ENCODE results near the gene C5orf47. TPM values are rescaled to one million over a fixed set of nuclear protein-coding genes. Genes with fewer than 3 reads are reported as not detected.

The C5orf47 gene
- total and polyA plus RNA-seq, 2 of the 4 experiments (the other 2 are of a cell fraction), result not detected

- peak overlapping the region; percentile 77 for H2AK9ac ChIP-seq (replicated peaks; ENCODE audit: low read depth, low read length, poor library complexity)
- H4K8ac ChIP-seq (ENCODE audit: low read depth in 2 of 2, low read length in 2 of 2), result peak overlapping the region in 1 of 2 experiments; percentile 66; a peak in 1 of 4 replicates
- H2BK5ac ChIP-seq (ENCODE audit: low read depth, low read length, poor library complexity, severe bottlenecking), result no peak overlapping the region
- CTCF ChIA-PET, result interaction anchor here (0.6 to 1.5 kb wide), 13 partner anchors 10 to 384 kb away, joined by 3 to 12 read pairs (median 4); partner anchors contain the start of gene BOD1
- no TSS peak for BruUV-seq (replicated peaks)
- no peaks in the 10 kb centered on the region for H3K36me3 ChIP-seq (ENCODE audit: control insufficient read depth, insufficient read depth, low read length)
- peak overlapping the region; percentile 70; the same call in 1 of the 2 replicates for H3K23ac ChIP-seq (ENCODE audit: low read depth, low read length)
- H3K4me2 ChIP-seq (ENCODE audit: low read depth, low read length), result peak overlapping the region; percentile 82
- peak overlapping the region; percentile 75; the same call in 1 of the 2 replicates for H2AK5ac ChIP-seq (ENCODE audit: low read depth, low read length)
- no peak overlapping the region for H3K56ac ChIP-seq (ENCODE audit: extremely low read depth, insufficient read depth, low read length)
- in situ Hi-C loops (cut with MboI; ENCODE audit: low sequenced_read_pairs) (loop anchor here (5.0 to 10.0 kb wide), 3 partner anchors 342 to 678 kb away; partner anchors contain the start of gene BOD1), intact Hi-C loops (cut with micrococcal nuclease) (loop anchor here (1.0 to 10.0 kb wide), 7 partner anchors 84 to 806 kb away; partner anchors contain the start of gene CPEB4), dilution Hi-C loops (cut with HindIII; ENCODE audit: low sequenced_read_pairs, unreplicated experiment) (no loop called here)
- peak overlapping the region; percentile 36 for H3K4me3 ChIP-seq (ENCODE audit: insufficient read depth, low read depth, low read length)
- no peaks in the 10 kb centered on the region for H3K9me3 ChIP-seq (ENCODE audit: control insufficient read depth, insufficient read depth, low read length)
- peak overlapping the region; percentile 92 for H2AFZ ChIP-seq (replicated peaks; ENCODE audit: low read length, poor library complexity)
- no peaks in the 10 kb centered on the region; the same call in 1 of the 2 replicates for H3K27me3 ChIP-seq (ENCODE audit: control insufficient read depth, insufficient read depth, low read length)
- H3K14ac ChIP-seq (replicated peaks; ENCODE audit: low read depth, low read length), result peak overlapping the region; percentile 21; the same call in 1 of the 2 replicates
- no peaks in the 10 kb centered on the region for H4K20me1 ChIP-seq (ENCODE audit: insufficient read depth, low read length)
- H2BK120ac ChIP-seq (ENCODE audit: low read depth, low read length), result peak overlapping the region; percentile 60
- TF ChIP-seq, protein P1, sequence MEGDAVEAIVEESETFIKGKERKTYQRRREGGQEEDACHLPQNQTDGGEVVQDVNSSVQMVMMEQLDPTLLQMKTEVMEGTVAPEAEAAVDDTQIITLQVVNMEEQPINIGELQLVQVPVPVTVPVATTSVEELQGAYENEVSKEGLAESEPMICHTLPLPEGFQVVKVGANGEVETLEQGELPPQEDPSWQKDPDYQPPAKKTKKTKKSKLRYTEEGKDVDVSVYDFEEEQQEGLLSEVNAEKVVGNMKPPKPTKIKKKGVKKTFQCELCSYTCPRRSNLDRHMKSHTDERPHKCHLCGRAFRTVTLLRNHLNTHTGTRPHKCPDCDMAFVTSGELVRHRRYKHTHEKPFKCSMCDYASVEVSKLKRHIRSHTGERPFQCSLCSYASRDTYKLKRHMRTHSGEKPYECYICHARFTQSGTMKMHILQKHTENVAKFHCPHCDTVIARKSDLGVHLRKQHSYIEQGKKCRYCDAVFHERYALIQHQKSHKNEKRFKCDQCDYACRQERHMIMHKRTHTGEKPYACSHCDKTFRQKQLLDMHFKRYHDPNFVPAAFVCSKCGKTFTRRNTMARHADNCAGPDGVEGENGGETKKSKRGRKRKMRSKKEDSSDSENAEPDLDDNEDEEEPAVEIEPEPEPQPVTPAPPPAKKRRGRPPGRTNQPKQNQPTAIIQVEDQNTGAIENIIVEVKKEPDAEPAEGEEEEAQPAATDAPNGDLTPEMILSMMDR (conservative IDR thresholded peaks at IDR 0.05; ENCODE audit: low read depth, low read length), result peak; percentile 89
- peak; percentile 98 for TF ChIP-seq SMC3 (IDR thresholded peaks at IDR 0.05; ENCODE audit: low read depth, low read length)
- peak; percentile 95 for TF ChIP-seq RAD21 (IDR thresholded peaks at IDR 0.05; ENCODE audit: low read length)
- TF ChIP-seq MAZ (IDR thresholded peaks at IDR 0.05; ENCODE audit: borderline replicate concordance, low read depth, low read length), result peak; percentile 42
- no peak for TF ChIP-seq MAFK (IDR thresholded peaks at IDR 0.05; ENCODE audit: low read depth, low read length)
- no peak overlapping the region for H3K27ac ChIP-seq (ENCODE audit: insufficient read depth, low read length)
- H3K18ac ChIP-seq (ENCODE audit: low read depth, low read length), result no peak overlapping the region; the same call in 1 of the 2 replicates
- peak overlapping the region; percentile 43 for H2BK20ac ChIP-seq (ENCODE audit: low read depth, low read length)
- no peak overlapping the region for H2BK15ac ChIP-seq (ENCODE audit: low read depth, low read length)
- DNase-seq (peak; percentile 83), ATAC-seq (ENCODE audit: low read depth) (peak; percentile 80)
- no peaks in the 10 kb centered on the region for H3K79me1 ChIP-seq (ENCODE audit: low read depth in 1 of 2, low read length in 2 of 2)
- no peaks in the 10 kb centered on the region; the same call in 1 of the 2 replicates for H3K9me1 ChIP-seq (ENCODE audit: insufficient read depth, low read length)
- H3K4me1 ChIP-seq (ENCODE audit: control insufficient read depth, insufficient read depth, low read length), result peaks cover 13% of the 10 kb centered on the region
- peak overlapping the region; percentile 18; the same call in 1 of the 2 replicates for H4K5ac ChIP-seq (ENCODE audit: low read depth, low read length)
- 28% methylated on average over 4 of the region's 30 CpGs; no CpG with 5 or more reads in 1 of the 2 experiments for WGBS, 2 experiments (ENCODE audit: extremely low coverage in 2 of 2, insufficient read length in 1 of 2)
- POLR2A ChIA-PET (ENCODE audit: unreplicated experiment), result no interaction called here
- peak overlapping the region; percentile 49 for H3K9ac ChIP-seq (ENCODE audit: low read depth, low read length)
- H4K91ac ChIP-seq (ENCODE audit: insufficient read depth, low read depth, low read length), result no peak overlapping the region
- H3K4ac ChIP-seq (ENCODE audit: low read depth, low read length), result peak overlapping the region; percentile 6; the same call in 1 of the 2 replicates
Measured at GRCh38 chr5:173972925-173973615, 15.9 kb upstream of the C5orf47 start.

Measured in IMR-90 (cell line).